GM21786 (cell line): ENCODE measurements around the gene COMMD10.

ENCODE experiments used
- ATAC-seq: cut with Tn5 transposase; IDR thresholded peaks from one replicate; pipeline ENCODE4 v1.9.1; 2021; ENCODE audit not compliant: unreplicated experiment

COMMD10 gene

DNA sequence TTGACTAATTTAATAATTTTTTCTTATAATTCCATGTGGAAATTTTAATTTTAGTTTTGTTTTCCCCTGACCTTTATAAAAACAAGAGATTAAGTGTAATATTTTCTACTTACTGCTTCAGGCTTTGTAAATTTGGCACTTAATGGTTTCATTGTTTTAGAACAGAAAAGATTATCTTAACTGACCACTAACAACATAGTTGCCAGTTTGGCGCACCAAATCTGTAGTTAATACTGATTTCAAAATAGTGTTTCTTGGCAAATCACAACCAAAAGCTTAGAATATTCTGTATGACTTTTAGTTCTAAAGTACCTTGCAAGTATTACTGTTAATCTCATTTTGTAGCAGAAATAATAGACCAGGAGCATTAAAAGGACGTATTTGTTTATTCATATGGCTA lies 124.3 kb downstream of the COMMD10 start:
- no peak for ATAC-seq

- no peak for ATAC-seq
Observed at GRCh38 chr5:116212225-116212624, 127.4 kb downstream of the COMMD10 start.

DNA sequence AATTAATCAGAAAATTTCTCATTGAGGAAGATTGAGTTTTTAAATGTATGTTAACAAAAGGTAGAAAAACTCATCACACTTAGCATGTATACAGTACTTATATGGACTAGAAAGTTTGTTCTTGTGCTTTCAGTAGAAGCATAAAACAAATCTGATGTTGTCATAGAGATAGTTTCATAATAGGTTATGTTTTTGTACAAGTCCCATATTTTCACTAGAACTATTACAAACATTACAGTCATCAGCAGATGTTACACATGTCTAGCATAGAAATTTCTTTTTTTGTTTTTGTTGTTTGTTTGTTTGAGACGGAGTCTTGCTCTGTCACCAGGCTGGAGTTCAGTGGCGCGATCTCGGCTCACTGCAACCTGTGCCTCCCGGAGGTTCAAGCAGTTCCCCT lies 131.4 kb downstream of the COMMD10 start:
- ATAC-seq, result no peak

DNA sequence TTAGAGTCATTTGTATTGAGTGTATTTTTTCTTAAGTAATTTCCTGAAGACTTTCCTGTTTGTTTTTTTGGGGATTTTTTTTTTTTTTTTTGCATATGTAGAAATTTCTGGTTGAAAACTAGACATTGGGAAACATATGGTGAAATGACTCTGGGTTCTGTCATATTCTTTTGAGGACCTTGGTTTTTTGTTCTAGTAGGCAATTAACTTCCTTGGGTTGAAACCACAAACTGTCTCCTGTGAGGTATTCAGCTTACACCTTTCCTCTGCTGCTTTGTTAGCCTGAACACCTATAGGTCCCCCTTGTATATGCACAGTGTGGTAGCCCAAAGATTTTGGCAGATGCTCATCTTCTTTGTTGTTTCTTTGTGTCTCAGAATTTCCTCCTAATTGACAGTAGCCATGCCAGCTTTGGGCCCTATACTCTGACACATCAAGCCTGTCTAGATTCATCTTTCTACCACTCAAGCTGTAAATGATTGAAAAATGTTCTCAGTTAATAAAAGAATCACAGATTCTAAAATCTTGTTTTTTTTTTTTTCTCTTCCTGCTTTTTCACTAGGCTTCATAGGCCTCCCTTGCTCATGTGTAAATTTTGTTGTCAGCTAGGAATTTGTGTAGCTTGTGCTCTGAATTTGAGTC lies 140.6 kb downstream of the COMMD10 start:
- ATAC-seq, result no peak

- no peak for ATAC-seq
Observed at GRCh38 chr5:116229131-116229689, 144.4 kb downstream of the COMMD10 start.

DNA sequence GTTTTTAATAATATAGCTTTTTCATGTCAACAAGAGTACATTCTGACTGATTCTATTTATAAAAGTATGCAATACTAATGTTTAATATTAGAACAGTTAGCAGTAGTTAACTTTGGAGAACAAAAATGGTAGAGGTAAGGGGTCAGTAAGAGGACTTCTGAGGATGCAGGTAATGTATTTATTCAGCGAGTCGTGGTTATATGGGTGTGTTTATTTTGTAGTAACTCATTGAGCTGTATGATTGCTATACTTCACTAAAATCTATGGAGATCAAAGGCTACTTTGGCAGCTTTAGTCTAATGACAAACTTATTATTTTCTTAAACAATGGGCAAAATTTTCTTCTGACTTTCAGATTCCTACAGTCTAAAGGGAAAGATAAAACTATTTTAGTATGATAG lies 146.5 kb downstream of the COMMD10 start:
- no peak for ATAC-seq

GRCh38 chr5:116234681-116235080 lies 149.9 kb downstream of the COMMD10 start:
- ATAC-seq, result no peak

DNA sequence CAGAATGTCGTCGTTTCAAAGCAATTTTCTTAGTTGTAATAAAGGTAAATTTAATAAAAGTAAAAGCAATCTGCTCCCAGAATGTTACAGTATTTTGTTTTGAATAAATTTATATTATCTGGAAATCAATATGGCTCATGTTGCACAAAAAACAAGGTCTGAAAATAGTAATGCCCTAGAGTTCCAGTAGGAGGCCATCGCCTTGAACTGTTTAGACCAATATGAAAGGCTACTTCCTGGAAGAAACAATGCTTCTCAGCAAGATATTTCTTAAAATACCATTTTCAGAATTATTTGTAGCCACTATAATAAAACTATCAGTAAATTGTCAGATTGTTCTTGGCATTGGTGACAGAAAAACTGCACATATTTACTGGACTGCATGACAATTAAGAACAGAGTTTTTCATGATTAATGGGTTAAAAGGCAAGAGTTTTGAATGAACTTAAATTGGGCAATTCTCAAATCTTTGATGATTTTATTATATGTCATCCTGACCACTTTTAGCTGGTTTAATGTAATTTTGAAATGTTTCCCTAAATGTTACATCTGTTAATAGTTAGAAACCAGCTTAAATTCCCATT lies 153.2 kb downstream of the COMMD10 start:
- no peak for ATAC-seq

- no peak for ATAC-seq
Observed at GRCh38 chr5:116242343-116242742, 157.5 kb downstream of the COMMD10 start.

DNA sequence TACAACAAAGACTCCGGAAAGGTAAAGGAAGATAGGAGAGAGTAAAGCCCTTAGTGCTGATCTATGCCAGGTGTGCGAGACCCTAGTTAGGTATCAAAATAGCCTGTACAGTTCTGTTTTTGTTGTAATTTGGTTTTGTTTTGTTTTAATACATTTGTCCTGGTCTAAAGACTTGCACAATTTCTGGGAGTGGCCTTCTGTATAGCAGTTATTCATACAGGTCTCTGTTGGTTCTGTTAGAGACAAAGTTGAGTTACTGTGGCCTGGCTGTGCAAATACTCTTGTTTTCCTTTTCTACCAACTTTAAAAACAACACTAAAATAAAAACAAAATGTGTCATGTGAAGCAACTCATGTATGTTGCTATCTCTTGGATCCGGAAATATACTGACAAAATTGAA lies 163.6 kb downstream of the COMMD10 start:
- no peak for ATAC-seq

- no peak for ATAC-seq
Observed at GRCh38 chr5:116249648-116250047, 164.8 kb downstream of the COMMD10 start.

DNA sequence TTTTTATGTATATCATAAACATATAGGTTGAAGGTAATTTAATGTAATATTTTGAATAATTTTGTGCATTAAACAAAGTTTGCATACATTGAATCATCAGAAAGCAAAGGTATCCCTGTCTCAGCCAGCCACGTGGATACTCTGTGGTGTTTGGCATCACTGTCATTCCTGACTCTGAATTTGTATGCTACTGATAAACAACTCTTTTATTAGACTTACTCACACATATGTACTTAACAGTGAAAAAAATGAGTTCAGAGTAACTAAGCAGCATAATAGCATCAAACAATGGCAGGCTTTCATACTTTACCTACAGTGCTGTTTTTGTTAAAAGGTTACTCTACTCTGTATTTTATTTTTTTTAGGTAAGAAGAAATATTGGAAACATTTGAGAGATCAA lies 171.9 kb downstream of the COMMD10 start:
- ATAC-seq, result no peak

- ATAC-seq, result no peak
Observed at GRCh38 chr5:116265471-116265870, 180.6 kb downstream of the COMMD10 start.

GRCh38 chr5:116271446-116272025 lies 186.7 kb downstream of the COMMD10 start:
- no peak for ATAC-seq

- no peak for ATAC-seq
Observed at GRCh38 chr5:116272281-116272941, 187.6 kb downstream of the COMMD10 start.

DNA sequence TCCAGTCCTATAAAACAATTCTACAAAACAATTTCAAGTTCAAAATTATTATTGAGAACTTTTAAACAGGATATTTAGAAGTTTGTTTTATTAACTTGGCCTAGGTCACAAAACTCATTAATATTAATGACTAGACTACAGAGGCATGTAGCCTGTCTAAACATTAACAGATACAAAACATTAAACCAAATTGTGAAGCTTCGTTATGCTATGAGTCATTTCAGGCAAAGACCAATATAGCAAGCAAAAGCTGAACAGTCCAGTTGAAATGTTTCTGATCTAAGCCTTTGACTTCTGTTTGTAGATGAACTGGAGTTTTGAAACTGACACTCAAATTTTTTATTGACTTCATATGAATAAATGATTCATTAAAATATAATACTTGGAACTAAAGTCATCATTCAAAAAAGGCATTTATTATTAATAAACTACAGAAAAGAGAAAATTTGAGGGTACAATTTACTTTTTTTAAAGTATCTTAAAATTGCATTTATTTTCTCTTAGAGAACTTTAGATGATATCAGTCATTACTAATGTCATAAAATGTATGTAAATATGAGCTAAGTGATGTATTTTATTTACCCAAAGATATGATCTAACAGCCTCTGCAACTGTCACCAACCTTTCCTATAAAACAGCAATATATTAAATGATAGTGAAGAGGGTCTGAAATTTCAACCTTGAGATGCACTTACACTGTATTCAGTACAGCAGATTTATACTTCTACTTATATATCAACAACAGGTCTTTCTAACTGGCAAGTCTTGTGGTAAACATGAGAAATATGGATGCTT lies 188.8 kb downstream of the COMMD10 start:
- peak; percentile 98 for ATAC-seq

GRCh38 chr5:116274251-116274650 lies 189.4 kb downstream of the COMMD10 start:
- no peak for ATAC-seq

- ATAC-seq, result no peak
Observed at GRCh38 chr5:116275282-116275681, 190.5 kb downstream of the COMMD10 start.

GRCh38 chr5:116276952-116277351 lies 192.1 kb downstream of the COMMD10 start:
- no peak for ATAC-seq

DNA sequence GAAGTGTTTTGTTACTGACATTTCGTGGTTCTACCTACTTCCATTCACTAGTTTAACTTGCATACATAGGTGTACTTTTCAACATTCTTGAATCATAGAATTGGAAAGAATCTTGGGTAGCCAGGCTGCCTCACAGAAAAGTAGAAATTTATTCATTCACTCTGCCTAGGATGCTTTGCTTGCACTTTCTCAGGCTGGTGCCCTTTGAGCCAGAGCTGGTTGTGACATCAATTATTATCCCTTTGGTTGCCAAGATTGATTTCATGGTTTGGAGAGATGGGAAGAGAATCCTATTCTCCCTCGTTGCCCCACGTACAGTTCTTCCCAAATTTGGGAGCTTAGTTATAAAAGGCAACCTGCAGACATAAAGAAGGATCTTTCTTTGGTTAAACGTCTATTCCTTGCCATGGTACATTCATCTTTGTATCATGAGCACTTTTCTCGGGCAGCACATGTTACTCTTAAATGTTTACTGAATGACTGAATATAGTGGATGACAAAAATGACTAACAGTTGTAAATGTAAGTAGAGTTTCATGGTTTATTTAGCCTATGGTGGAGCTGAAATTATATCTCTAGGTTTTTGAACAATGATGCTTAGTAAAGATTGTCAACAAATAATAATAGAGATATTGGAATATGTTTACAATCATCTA lies 195.5 kb downstream of the COMMD10 start:
- ATAC-seq, result no peak

DNA sequence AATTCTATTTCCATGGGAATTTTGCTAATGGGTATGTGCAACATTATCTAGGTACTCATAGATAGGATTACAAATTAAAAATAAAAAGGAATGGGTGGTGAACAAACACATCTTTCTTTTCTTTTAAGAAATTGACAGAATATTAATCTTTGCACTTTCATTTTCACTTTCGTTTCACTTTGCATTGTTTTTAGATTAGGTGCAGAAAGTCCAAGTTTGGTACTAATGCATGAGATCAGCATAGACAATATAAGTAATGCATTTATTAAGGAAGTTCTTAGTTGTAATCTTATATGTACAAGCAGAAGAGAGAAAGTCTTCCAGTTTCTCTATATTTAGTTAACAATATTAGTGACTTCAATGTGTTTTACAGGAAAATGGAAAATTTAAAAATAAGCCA lies 196.5 kb downstream of the COMMD10 start:
- ATAC-seq, result no peak
